Measurements from ENCODE around the gene CACNB4. TPM values are rescaled to one million over a fixed set of nuclear protein-coding genes. Genes with fewer than 3 reads are reported as not detected.

The CACNB4 gene
- total RNA-seq, 2 experiments from 2014 or later, result 0.14 to 0.20 TPM

DNA sequence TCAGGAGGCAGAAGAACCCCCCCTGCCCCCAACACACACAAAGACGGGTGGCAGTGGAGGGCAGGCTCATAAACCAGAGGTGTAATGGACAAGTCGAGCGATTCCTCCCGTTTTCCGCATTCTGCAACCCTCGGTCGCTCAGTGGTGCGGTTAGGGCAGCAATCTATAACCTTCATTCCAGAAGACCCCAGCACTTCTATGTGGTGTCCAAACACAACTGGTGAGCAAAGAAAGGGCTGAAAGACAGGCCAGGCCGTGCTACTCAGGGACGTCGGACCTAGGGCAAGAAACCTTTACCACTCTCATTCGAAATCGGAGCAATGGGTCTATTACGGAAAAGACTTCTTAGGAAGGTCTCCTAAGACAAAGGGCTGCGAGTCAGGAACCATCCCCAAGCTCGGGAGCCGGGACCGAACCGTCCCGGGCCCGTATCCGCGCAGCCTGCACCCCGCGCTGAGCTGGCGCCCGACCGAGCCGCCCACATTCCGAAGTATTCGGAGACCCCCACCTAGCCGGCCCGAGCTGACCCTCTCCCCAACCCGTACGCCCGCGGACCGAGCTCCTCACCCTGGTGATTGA, 271.2 kb downstream of the CACNB4 start:
- ChIA-PET POLR2A (interaction anchor here (0.6 to 3.1 kb wide), 6 partner anchors 9 to 538 kb away, joined by 3 to 16 read pairs (median 5); partner anchors contain the start of genes NMI and STAM2), CTCF (interaction anchor here (0.7 to 1.9 kb wide), 3 partner anchors 10 to 19 kb away, joined by 3 to 4 read pairs (median 3); no protein-coding TSS in a partner anchor)
- peak overlapping the region; percentile 93 for H3K4me3 Mint-ChIP-seq
- Histone ChIP-seq H3K4me1 (ENCODE audit: insufficient read depth, low read length) (peaks cover 18% of the 10 kb centered on the region), H3K36me3 (ENCODE audit: insufficient read depth, low read length) (no peaks in the 10 kb centered on the region), H3K27ac (ENCODE audit: low read depth in 1 of 2, low read length in 2 of 2) (peak overlapping the region; percentile 29 to 51), H3K9me3 (ENCODE audit: control insufficient read depth in 1 of 2, insufficient read depth in 1 of 2, low read length in 2 of 2) (no peaks in the 10 kb centered on the region), H3K27me3 (ENCODE audit: control insufficient read depth in 1 of 2, insufficient read depth in 2 of 2, low read length in 2 of 2) (no peaks in the 10 kb centered on the region), H3K4me3 (ENCODE audit: low read length) (peak overlapping the region; percentile 91)
- DNase-seq (peak in 8 of 14 experiments; percentile 1 to 48 (median 14)), ATAC-seq (ENCODE audit: poor library complexity) (peak; percentile 21)
- peaks cover 56% of the 10 kb centered on the region for H3K4me1 Mint-ChIP-seq (ENCODE audit: low read depth)
- intact Hi-C loops (cut with DNase I, micrococcal nuclease), result loop anchor here in 1 of 2 experiments (5.0 to 10.0 kb wide), 6 partner anchors 190 to 890 kb away; partner anchors contain the start of genes ARL6IP6, PRPF40A, RBM43 and STAM2
- no peaks in the 10 kb centered on the region for H3K27me3 Mint-ChIP-seq
- TF ChIP-seq, protein P1, sequence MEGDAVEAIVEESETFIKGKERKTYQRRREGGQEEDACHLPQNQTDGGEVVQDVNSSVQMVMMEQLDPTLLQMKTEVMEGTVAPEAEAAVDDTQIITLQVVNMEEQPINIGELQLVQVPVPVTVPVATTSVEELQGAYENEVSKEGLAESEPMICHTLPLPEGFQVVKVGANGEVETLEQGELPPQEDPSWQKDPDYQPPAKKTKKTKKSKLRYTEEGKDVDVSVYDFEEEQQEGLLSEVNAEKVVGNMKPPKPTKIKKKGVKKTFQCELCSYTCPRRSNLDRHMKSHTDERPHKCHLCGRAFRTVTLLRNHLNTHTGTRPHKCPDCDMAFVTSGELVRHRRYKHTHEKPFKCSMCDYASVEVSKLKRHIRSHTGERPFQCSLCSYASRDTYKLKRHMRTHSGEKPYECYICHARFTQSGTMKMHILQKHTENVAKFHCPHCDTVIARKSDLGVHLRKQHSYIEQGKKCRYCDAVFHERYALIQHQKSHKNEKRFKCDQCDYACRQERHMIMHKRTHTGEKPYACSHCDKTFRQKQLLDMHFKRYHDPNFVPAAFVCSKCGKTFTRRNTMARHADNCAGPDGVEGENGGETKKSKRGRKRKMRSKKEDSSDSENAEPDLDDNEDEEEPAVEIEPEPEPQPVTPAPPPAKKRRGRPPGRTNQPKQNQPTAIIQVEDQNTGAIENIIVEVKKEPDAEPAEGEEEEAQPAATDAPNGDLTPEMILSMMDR (IDR thresholded peaks at IDR 0.05), result no peak
- no peaks in the 10 kb centered on the region for H3K9me3 Mint-ChIP-seq
- peak overlapping the region; percentile 95 for H3K27ac Mint-ChIP-seq
- H3K36me3 Mint-ChIP-seq (ENCODE audit: low read depth), result peaks cover 19% of the 10 kb centered on the region

DNA sequence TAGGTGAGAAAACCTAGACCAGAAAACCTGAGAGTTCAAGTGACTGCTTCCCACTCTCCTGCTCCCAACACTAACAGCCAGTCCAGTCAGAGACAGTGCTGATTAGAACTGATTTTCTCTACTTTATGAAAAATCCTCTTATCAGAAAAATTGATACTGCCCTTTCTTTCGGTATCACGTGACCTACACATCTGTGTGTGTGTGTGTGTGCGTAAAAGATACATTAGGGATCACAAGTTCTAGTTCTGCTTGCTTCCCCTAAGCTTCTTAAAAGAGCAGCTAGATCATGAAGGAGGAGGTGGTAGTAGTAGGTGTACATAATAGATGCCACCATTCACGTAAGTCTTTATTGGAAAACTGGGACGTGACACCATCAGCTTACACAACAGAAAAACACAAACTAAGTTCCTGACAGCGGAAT, 272.1 kb downstream of the CACNB4 start:
- Mint-ChIP-seq H3K9me3 (no peaks in the 10 kb centered on the region), H3K36me3 (ENCODE audit: low read depth) (peaks cover 19% of the 10 kb centered on the region), H3K4me1 (ENCODE audit: low read depth) (peaks cover 63% of the 10 kb centered on the region), H3K27ac (peak overlapping the region; percentile 95), H3K27me3 (no peaks in the 10 kb centered on the region), H3K4me3 (peak overlapping the region; percentile 93)
- ATAC-seq (ENCODE audit: poor library complexity), result no peak
- Histone ChIP-seq H3K27me3 (ENCODE audit: control insufficient read depth in 1 of 2, insufficient read depth in 2 of 2, low read length in 2 of 2) (no peaks in the 10 kb centered on the region), H3K9me3 (ENCODE audit: control insufficient read depth in 1 of 2, insufficient read depth in 1 of 2, low read length in 2 of 2) (no peaks in the 10 kb centered on the region), H3K4me1 (ENCODE audit: insufficient read depth, low read length) (peaks cover 18% of the 10 kb centered on the region), H3K36me3 (ENCODE audit: insufficient read depth, low read length) (no peaks in the 10 kb centered on the region), H3K4me3 (ENCODE audit: low read length) (peak overlapping the region; percentile 91), H3K27ac (ENCODE audit: low read depth in 1 of 2, low read length in 2 of 2) (no peak overlapping the region)
- POLR2A ChIA-PET, result interaction anchor here (2.0 to 3.1 kb wide), 2 partner anchors 18 to 189 kb away, joined by 5 to 16 read pairs; no protein-coding TSS in a partner anchor
- intact Hi-C loops (cut with DNase I, micrococcal nuclease), result loop anchor here in 1 of 2 experiments (5.0 to 10.0 kb wide), 6 partner anchors 189 to 891 kb away; partner anchors contain the start of genes ARL6IP6, PRPF40A, RBM43 and STAM2
- CTCF ChIA-PET, result interaction anchor here (1.9 kb wide), 1 partner anchor 14 kb away, joined by 4 read pairs; no protein-coding TSS in a partner anchor
- TF ChIP-seq, protein P1 (IDR thresholded peaks at IDR 0.05), result no peak
- DNase-seq, result peak in 2 of 14 experiments; percentile 15 to 25

DNA sequence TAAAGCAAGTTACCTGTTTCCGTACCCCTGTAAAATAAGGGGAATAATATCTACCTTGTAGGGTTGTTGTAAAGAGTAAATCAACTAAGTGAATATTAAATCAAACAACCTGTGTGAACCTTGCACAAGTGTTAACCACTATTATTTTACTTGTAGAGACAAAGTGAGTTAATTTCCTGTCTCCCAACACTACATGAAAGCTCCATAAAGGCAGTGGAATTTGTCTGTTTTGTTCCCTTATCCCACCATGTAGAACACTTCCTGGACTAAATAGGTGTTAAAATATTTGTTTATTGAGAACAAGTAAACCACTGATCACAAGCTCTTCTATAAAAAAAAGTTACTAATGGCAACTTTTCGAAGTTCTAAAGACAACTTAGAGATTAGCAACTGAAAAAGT, 274.0 kb downstream of the CACNB4 start:
- CTCF ChIA-PET, result interaction anchor here (1.5 kb wide), 1 partner anchor 14 kb away, joined by 4 read pairs; no protein-coding TSS in a partner anchor
- TF ChIP-seq, protein P1 (IDR thresholded peaks at IDR 0.05), result no peak
- Mint-ChIP-seq H3K27me3 (no peaks in the 10 kb centered on the region), H3K4me1 (ENCODE audit: low read depth) (peaks cover 74% of the 10 kb centered on the region), H3K9me3 (no peaks in the 10 kb centered on the region), H3K4me3 (peak overlapping the region; percentile 30), H3K27ac (no peak overlapping the region), H3K36me3 (ENCODE audit: low read depth) (peaks cover 26% of the 10 kb centered on the region)
- Histone ChIP-seq H3K36me3 (ENCODE audit: insufficient read depth, low read length) (no peaks in the 10 kb centered on the region), H3K4me3 (ENCODE audit: low read length) (no peak overlapping the region), H3K27ac (ENCODE audit: low read depth in 1 of 2, low read length in 2 of 2) (no peak overlapping the region), H3K27me3 (ENCODE audit: control insufficient read depth in 1 of 2, insufficient read depth in 2 of 2, low read length in 2 of 2) (no peaks in the 10 kb centered on the region), H3K9me3 (ENCODE audit: control insufficient read depth in 1 of 2, insufficient read depth in 1 of 2, low read length in 2 of 2) (no peaks in the 10 kb centered on the region), H3K4me1 (ENCODE audit: insufficient read depth, low read length) (peaks cover 18% of the 10 kb centered on the region)
- intact Hi-C loops (cut with DNase I, micrococcal nuclease), result loop anchor here in 1 of 2 experiments (5.0 to 10.0 kb wide), 6 partner anchors 188 to 892 kb away; partner anchors contain the start of genes ARL6IP6, PRPF40A, RBM43 and STAM2
- ATAC-seq (ENCODE audit: poor library complexity), result no peak
- no peak for DNase-seq
- POLR2A ChIA-PET, result no interaction called here

Data from CD4-positive, alpha-beta T cell (primary cell).